HEK293 (cell line): ENCODE results near the gene SMTN.

ENCODE experiments used
- CTCF ChIA-PET: fragments of 350-600 bp; formaldehyde crosslinking; extraction: SDS; loops from one replicate; lab custom pipeline; 2021; ENCODE audit warnings: antibody characterized with exemption; lab: Yijun Ruan, JAX
- POLR2A ChIA-PET: fragments of 300-600 bp; formaldehyde crosslinking; extraction: SDS; loops from one replicate; lab custom pipeline; 2020; ENCODE audit warnings: antibody characterized with exemption, inconsistent platforms; lab: Yijun Ruan, JAX
- H3K27ac ChIP-seq: fragments of 200-500 bp; sonication (Bioruptor generic); 2 replicates; pipeline ENCODE4 v1.5.1; 2014; ENCODE audit warnings: low read depth, low read length, control low read depth, inconsistent platforms; ENCODE audit errors: extremely low read depth
- H3K36me3 ChIP-seq, 2 experiments: fragments of 200-500 bp in 1 of 2; sonication (Bioruptor generic) in 1 of 2; 1 replicate in 1 of 2; 2 replicates in 1 of 2; pipeline ENCODE4 v1.5.1; 2014 to 2017; ENCODE audit warnings: inconsistent platforms in 2 of 2, low read length in 2 of 2; ENCODE audit not compliant: control insufficient read depth in 2 of 2, insufficient read depth in 1 of 2
- H3K4me1 ChIP-seq: fragments of 200-500 bp; sonication (Bioruptor generic); 2 replicates; pipeline ENCODE4 v1.5.1; 2014; ENCODE audit warnings: mild to moderate bottlenecking, low read length, inconsistent platforms; ENCODE audit not compliant: control insufficient read depth, insufficient read depth
- H3K4me3 ChIP-seq: 2 replicates; pipeline ENCODE4 v1.5.1; 2011; ENCODE audit warnings: low read depth, mild to moderate bottlenecking, control low read depth, low read length, moderate library complexity
- H3K9me3 ChIP-seq: fragments of 200-500 bp; sonication (Bioruptor generic); 2 replicates; pipeline ENCODE4 v1.5.1; 2014; ENCODE audit warnings: low read depth, low read length, inconsistent platforms; ENCODE audit not compliant: control insufficient read depth, insufficient read depth
- EGR2 ChIP-seq: fragments of 450-650 bp; formaldehyde crosslinking; IDR thresholded peaks from 2 replicates; pipeline ENCODE4 v1.5.1; 2016; ENCODE audit warnings: low read depth, missing biosample characterization, missing genetic modification characterization
- FEZF1 ChIP-seq: fragments of 450-650 bp; formaldehyde crosslinking; IDR thresholded peaks from 2 replicates; pipeline ENCODE4 v1.5.1; 2016; ENCODE audit warnings: missing biosample characterization, missing genetic modification characterization
- GLIS2 ChIP-seq: fragments of 450-650 bp; formaldehyde crosslinking; IDR thresholded peaks from 2 replicates; pipeline ENCODE4 v1.5.1; 2016; ENCODE audit warnings: missing biosample characterization, missing genetic modification characterization
- PBX3 ChIP-seq: sonication (generic); formaldehyde crosslinking; IDR thresholded peaks from 2 replicates; pipeline ENCODE4 v1.8.1; 2022; ENCODE audit warnings: mild to moderate bottlenecking, moderate library complexity, missing genetic modification reagents
- RBAK ChIP-seq: fragments of 450-650 bp; formaldehyde crosslinking; IDR thresholded peaks from 2 replicates; pipeline ENCODE4 v1.5.1; 2016; ENCODE audit warnings: missing biosample characterization, missing genetic modification characterization
- ZBTB10 ChIP-seq: fragments of 450-650 bp; formaldehyde crosslinking; IDR thresholded peaks from 2 replicates; pipeline ENCODE4 v1.5.1; 2016; ENCODE audit warnings: missing biosample characterization, missing genetic modification characterization
- ZBTB17 ChIP-seq: fragments of 450-650 bp; formaldehyde crosslinking; IDR thresholded peaks from 2 replicates; pipeline ENCODE4 v1.5.1; 2016; ENCODE audit warnings: missing biosample characterization, missing genetic modification characterization
- ZBTB20 ChIP-seq: fragments of 450-650 bp; formaldehyde crosslinking; IDR thresholded peaks from 2 replicates; pipeline ENCODE4 v1.5.1; 2016; ENCODE audit warnings: missing biosample characterization, missing genetic modification characterization
- ZBTB8A ChIP-seq: fragments of 450-650 bp; formaldehyde crosslinking; IDR thresholded peaks from 2 replicates; pipeline ENCODE4 v1.5.1; 2016; ENCODE audit warnings: missing biosample characterization, missing genetic modification characterization
- ZNF112 ChIP-seq: fragments of 450-650 bp; formaldehyde crosslinking; IDR thresholded peaks from 2 replicates; pipeline ENCODE4 v1.5.0; 2017; ENCODE audit warnings: missing biosample characterization, missing genetic modification characterization
- ZNF184 ChIP-seq: fragments of 450-650 bp; IDR thresholded peaks from 2 replicates; pipeline ENCODE4 v1.5.1; 2018; ENCODE audit warnings: missing biosample characterization, mild to moderate bottlenecking, missing genetic modification characterization
- ZNF211 ChIP-seq: fragments of 450-650 bp; formaldehyde crosslinking; IDR thresholded peaks from 2 replicates; pipeline ENCODE4 v1.5.1; 2016; ENCODE audit warnings: low read depth, missing biosample characterization, missing genetic modification characterization
- ZNF23 ChIP-seq: fragments of 450-650 bp; formaldehyde crosslinking; IDR thresholded peaks from 2 replicates; pipeline ENCODE4 v1.5.1; 2016; ENCODE audit warnings: missing biosample characterization, missing genetic modification characterization, borderline replicate concordance
- ZNF26 ChIP-seq: fragments of 450-650 bp; formaldehyde crosslinking; IDR thresholded peaks from 2 replicates; pipeline ENCODE4 v1.5.1; 2016; ENCODE audit warnings: missing biosample characterization, missing genetic modification characterization
- ZNF266 ChIP-seq: fragments of 450-650 bp; formaldehyde crosslinking; IDR thresholded peaks from 2 replicates; pipeline ENCODE4 v1.5.1; 2016; ENCODE audit warnings: missing biosample characterization, missing genetic modification characterization, low read depth
- ZNF274 ChIP-seq, 2 experiments: fragments of 200-500 bp in 1 of 2; fragments of 450-650 bp in 1 of 2; sonication (Bioruptor generic) in 1 of 2; formaldehyde crosslinking in 1 of 2; IDR thresholded peaks; 2 replicates each; pipeline versions ENCODE4 v1.5.1 to v1.6.1; 2014 to 2016; ENCODE audit warnings: borderline replicate concordance in 1 of 2, inconsistent platforms in 1 of 2, low read length in 1 of 2, missing biosample characterization in 1 of 2, missing genetic modification characterization in 1 of 2
- ZNF311 ChIP-seq: fragments of 450-650 bp; formaldehyde crosslinking; IDR thresholded peaks from 2 replicates; pipeline ENCODE4 v1.5.1; 2017; ENCODE audit warnings: missing biosample characterization, missing genetic modification characterization, borderline replicate concordance
- ZNF350 ChIP-seq: fragments of 450-650 bp; formaldehyde crosslinking; IDR thresholded peaks from 2 replicates; pipeline ENCODE4 v1.5.0; 2017; ENCODE audit warnings: missing biosample characterization, mild to moderate bottlenecking, missing genetic modification characterization
- ZNF433 ChIP-seq: fragments of 450-650 bp; formaldehyde crosslinking; IDR thresholded peaks from 2 replicates; pipeline ENCODE4 v1.5.1; 2016; ENCODE audit warnings: missing biosample characterization, missing genetic modification characterization, low read depth
- ZNF561 ChIP-seq: fragments of 450-650 bp; IDR thresholded peaks from 2 replicates; pipeline ENCODE4 v1.5.1; 2018; ENCODE audit warnings: missing biosample characterization, missing genetic modification characterization, borderline replicate concordance
- ZNF580 ChIP-seq: fragments of 450-650 bp; formaldehyde crosslinking; IDR thresholded peaks from 2 replicates; pipeline ENCODE4 v1.5.1; 2016; ENCODE audit warnings: missing biosample characterization, missing genetic modification characterization
- ZNF639 ChIP-seq: fragments of 450-650 bp; formaldehyde crosslinking; IDR thresholded peaks from 2 replicates; pipeline ENCODE4 v1.5.1; 2016; ENCODE audit warnings: missing biosample characterization, missing genetic modification characterization
- ZNF645 ChIP-seq: fragments of 450-650 bp; formaldehyde crosslinking; IDR thresholded peaks from 2 replicates; pipeline ENCODE4; 2016; ENCODE audit warnings: missing biosample characterization, missing genetic modification characterization
- ZNF692 ChIP-seq: fragments of 450-650 bp; formaldehyde crosslinking; IDR thresholded peaks from 2 replicates; pipeline ENCODE4 v1.5.1; 2016; ENCODE audit warnings: missing biosample characterization, missing genetic modification characterization
- ZSCAN23 ChIP-seq: fragments of 450-650 bp; formaldehyde crosslinking; IDR thresholded peaks from 2 replicates; pipeline ENCODE4 v1.5.1; 2016; ENCODE audit warnings: missing biosample characterization, missing genetic modification characterization
- ZSCAN30 ChIP-seq: fragments of 450-650 bp; IDR thresholded peaks from 2 replicates; pipeline ENCODE4 v1.5.1; 2018; ENCODE audit warnings: missing biosample characterization, mild to moderate bottlenecking, missing genetic modification characterization, moderate library complexity

SMTN gene

GRCh38 chr22:31130873-31131272 lies 49.8 kb downstream of the SMTN start:
- Histone ChIP-seq H3K36me3 (peaks cover 0 to 12% of the 10 kb centered on the region in 2 experiments; a peak in 2 of 3 replicates), H3K9me3 (no peaks in the 10 kb centered on the region), H3K4me1 (peaks cover 7% of the 10 kb centered on the region), H3K27ac (no peak overlapping the region), H3K4me3 (no peak overlapping the region)
- ChIA-PET CTCF (interaction anchor here (0.9 to 1.3 kb wide), 3 partner anchors 18 to 23 kb away, joined by 3 read pairs; partner anchors contain the start of gene SELENOM), POLR2A (interaction anchor here (1.6 kb wide), 1 partner anchor 23 kb away, joined by 4 read pairs; the partner anchor contains the start of gene SELENOM)
- TF ChIP-seq ZNF639 (no peak), ZNF26 (tag by site-specific recombination) (no peak), ZBTB8A (tag by site-specific recombination) (peak; percentile 31; the same call in 1 of the 2 replicates), ZNF561 (no peak), ZNF266 (tag by site-specific recombination) (no peak), ZBTB17 (tag by site-specific recombination) (peak; percentile 19; the same call in 1 of the 2 replicates), ZSCAN30 (tag by site-specific recombination) (no peak), ZNF23 (tag by site-specific recombination) (no peak), ZNF580 (no peak), RBAK (tag by site-specific recombination) (no peak), PBX3 (CRISPR knock-in tag) (no peak), FEZF1 (tag by site-specific recombination) (no peak), ZNF112 (tag by site-specific recombination) (no peak), ZNF350 (tag by site-specific recombination) (no peak), GLIS2 (tag by site-specific recombination) (no peak), ZNF645 (tag by site-specific recombination) (no peak), ZBTB10 (tag by site-specific recombination) (no peak)

GRCh38 chr22:31133911-31134310 lies 52.8 kb downstream of the SMTN start:
- H3K4me3 ChIP-seq = no peak overlapping the region
- ChIA-PET POLR2A (no interaction called here), CTCF (interaction anchor here (0.5 kb wide), 1 partner anchor 8 kb away, joined by 3 read pairs; no protein-coding TSS in a partner anchor)
- H3K27ac ChIP-seq = no peak overlapping the region
- H3K9me3 ChIP-seq = no peaks in the 10 kb centered on the region
- H3K36me3 ChIP-seq = peaks cover 0 to 3% of the 10 kb centered on the region in 2 experiments; a peak in 2 of 3 replicates
- H3K4me1 ChIP-seq = peaks cover 7% of the 10 kb centered on the region
- TF ChIP-seq ZBTB20 (tag by site-specific recombination) (no peak), ZSCAN23 (no peak), ZNF311 (tag by site-specific recombination) (no peak), ZNF211 (tag by site-specific recombination) (no peak), EGR2 (tag by site-specific recombination) (no peak), ZNF184 (tag by site-specific recombination) (no peak), ZNF433 (no peak), ZNF274 (IDR thresholded peaks at IDR 0.05; ENCODE audit: low read length) (no peak), ZNF274 (tag by site-specific recombination; IDR thresholded peaks at IDR 0.05; ENCODE audit: borderline replicate concordance) (no peak), ZNF692 (tag by site-specific recombination) (no peak)
